GM19240 (cell line): Measurements from ENCODE around the gene CD7.

Source experiments
- DNase-seq: peaks from one replicate; pipeline ENCODE4 v3.0.0; 2011; ENCODE audit warnings: low spot score; ENCODE audit not compliant: insufficient read length

CD7 gene

GRCh38 chr17:82314727-82315605, 2.4 kb downstream of the CD7 start:
- no peak for DNase-seq

- DNase-seq, result no peak
Measured at GRCh38 chr17:82314012-82314726, 3.2 kb downstream of the CD7 start.

DNA sequence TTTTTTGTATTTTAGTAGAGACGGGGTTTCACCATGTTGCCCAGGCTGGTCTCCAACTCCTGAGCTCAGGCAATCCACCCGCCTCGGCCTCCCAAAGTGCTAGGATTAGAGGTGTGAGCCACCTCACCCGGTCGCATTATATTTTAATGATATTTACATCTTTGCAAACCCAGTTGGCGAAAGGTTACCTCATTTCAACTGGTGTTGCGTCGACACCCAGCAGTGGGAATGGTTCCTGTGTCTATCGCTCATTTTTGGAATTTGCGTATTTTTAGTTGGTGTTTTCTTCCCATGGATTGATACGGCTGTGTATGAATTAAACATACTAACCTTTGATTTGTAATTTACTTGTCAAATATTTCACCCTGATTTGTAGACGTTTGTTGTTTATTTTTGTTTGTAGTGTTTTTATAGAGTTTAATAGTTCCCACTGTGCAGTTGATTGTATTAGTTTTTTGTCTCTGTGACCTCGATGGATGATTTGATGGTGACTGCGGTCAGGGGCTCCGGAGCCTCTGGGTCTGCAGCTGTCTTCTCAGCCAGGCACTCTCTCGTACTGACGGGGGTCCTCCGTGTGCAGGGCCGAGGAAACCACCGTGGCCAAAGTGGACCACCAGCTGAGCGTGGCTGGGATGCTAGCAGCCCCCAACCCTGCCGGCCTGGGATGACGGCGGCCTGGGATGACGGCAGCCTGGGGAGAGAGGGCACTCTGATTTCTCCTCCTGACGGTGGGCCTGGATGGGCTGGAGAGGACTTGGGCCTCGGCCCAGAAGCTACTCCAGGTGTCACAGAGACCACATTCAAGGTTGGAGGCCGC, 4.0 kb downstream of the CD7 start:
- no peak for DNase-seq

DNA sequence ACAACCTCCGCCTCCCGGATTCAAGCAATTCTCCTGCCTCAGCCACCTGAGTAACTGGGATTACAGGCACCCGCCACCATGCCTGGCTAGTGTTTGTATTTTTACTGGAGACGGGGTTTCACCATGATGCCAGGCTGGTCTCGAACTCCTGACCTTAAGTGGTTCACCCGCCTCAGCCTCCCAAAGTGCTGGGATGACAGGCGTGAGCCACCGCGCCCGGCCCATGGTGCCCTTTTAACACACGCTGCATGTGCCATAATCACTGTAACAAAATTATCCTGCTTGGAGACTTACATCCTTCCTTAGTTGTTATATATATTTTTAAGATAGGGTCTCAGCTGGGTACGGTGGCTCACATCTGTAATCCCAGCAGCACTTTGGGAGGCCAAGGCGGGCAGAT, 5.4 kb downstream of the CD7 start:
- no peak for DNase-seq

DNA sequence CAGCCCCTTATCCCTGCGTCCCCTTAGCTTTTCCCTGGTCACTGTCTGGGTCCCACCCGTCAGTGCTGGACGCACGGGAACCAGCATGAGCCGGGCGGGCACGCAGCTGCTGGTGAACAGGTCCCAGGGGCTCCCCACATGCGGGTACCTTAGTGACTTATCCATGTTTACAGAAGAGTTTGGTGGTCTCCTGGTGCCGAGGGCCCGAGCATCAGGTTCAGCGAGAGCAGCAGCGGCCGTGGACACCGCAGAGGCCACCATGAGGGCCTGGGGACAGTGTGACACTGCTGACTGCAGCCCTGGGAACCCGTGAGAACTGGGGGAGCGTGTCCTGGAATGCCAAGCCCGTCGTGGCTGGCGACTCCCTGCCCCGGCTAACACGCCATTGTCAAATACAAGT, 6.5 kb downstream of the CD7 start:
- no peak for DNase-seq

DNA sequence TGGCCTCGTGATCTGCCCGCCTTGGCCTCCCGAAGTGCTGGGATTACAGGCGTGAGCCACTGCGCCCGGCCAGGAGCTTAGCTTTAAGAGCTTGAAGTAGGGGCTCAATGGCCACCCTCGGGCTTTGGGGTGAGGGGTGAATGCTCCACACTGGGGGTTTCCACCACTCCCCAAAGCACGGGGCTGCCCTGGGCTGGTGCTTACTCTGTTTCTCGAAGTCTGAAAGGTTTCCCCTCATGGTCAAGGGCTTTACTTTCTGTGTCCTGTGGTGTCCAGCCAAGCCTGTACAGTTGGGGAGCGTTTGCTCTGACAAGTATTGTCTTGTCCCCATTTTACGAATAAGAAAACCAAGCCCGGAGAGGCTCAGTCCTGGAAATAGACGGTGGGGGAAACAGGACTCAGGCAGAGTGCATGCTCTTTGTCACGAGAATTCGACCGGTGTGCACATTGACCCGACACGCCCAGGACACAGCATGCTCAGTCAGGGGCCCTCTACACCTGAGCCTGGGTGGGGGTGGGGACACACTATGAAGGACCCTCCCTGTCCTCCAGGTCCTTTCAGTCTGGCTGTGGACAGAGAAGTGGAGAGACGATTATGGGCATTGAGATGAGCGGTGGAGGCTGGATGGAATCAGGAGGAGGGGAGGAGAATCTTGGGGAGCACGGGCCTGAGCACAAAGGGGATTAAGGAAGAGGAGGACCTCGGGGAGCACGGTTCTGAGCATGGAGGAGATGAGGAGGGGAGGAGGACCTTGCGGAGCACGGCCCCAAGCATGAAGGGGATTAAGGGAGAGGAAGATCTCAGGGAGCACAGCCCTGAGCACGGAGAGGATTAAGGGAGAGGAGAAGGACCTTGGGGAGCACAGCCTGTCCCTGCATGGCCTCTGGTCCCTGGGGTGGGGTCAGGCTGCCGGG, 7.5 kb downstream of the CD7 start:
- no peak for DNase-seq

DNA sequence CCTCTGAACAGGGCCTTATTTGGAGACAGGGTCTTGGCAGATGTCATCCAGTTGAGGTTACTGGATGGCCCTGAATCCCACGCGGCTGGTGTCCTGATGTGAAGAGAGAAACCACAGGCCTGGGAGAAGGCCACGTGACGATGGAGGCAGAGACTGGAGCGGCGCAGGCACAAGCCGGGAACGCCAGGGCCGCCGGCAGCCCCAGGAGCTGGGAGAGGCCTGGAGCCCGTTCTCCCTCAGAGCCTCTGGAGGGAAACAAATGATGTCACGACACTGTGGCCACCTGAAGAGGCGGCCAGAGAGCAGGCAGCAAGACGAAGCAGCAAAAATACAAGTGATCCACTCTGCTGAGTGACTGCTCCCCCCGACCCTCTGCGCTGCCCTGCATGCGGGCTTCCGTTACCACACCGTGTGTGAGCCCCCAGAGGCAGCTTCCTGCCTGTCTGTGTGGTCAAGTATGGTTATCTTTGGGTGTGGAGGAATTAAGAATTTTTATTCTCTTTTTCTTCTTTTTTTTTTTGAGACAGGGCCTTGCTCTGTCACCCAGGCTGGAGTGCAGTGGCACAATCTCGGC, 11.6 kb downstream of the CD7 start:
- DNase-seq, result no peak

- DNase-seq, result no peak
Measured at GRCh38 chr17:82304826-82305726, 12.3 kb downstream of the CD7 start.

DNA sequence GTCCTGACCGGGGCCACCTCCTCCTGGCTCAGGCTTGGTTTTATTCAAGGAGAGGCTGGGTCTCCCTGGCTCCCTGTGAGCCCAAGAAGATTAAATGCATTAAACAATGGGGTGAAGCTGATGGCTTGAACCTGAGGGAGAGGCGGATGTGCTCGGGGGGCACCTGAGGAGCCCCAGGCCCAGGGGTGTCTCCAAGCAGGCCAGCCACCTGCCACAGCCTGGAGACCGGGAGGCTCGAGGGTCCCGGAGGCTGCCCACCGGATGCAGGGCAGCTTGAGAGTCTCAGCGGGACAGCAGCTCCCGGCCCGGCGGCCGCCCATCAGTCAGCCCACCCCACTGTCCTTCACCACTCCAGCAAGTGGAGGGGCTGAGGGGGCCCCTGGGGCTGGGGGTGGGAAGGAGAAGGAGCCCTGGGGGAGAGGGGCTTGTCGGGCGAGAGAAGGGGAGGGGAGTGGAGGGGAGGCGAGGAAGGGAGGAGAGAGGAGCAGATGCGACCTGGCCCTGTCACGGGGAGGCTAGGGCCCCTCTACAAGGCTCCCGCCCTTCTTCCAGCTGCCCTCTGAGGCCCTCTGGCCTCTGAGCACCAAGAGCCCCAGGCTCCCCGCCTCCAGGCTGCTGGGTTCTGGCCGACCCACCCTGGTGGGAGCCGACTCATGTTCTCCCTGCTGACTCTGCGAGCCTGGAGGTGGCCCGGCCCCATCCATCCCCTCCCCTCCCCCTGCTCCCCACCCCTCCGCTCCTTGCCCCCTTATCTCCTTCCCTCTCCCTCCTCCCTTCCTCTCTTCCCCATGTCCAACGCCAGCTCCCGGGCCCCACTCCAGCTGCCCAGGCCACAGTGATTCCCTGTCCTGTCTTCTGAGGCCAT, 13.2 kb downstream of the CD7 start:
- DNase-seq, result no peak

GRCh38 chr17:82302991-82303943, 14.1 kb downstream of the CD7 start:
- no peak for DNase-seq

DNA sequence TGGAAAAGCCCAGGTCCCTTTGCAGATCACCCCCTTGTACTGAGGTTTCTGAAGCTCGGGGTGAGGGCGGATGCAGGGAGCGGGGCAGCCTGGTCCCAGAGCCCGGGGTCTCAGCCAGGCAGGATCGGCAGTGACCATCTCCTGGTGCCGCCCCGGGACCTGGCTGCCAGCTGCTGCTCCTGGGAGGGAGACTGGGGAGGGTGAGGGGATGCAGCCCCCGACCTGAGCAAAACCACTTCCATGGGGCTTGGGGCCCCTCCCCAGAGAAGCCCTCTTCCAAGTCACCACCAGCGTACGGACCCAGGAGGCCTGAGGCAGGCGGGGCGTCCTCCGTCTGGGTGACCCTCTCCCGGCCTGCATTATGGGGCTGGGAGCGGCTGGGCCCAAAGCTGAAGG, 14.8 kb downstream of the CD7 start:
- DNase-seq, result no peak

DNA sequence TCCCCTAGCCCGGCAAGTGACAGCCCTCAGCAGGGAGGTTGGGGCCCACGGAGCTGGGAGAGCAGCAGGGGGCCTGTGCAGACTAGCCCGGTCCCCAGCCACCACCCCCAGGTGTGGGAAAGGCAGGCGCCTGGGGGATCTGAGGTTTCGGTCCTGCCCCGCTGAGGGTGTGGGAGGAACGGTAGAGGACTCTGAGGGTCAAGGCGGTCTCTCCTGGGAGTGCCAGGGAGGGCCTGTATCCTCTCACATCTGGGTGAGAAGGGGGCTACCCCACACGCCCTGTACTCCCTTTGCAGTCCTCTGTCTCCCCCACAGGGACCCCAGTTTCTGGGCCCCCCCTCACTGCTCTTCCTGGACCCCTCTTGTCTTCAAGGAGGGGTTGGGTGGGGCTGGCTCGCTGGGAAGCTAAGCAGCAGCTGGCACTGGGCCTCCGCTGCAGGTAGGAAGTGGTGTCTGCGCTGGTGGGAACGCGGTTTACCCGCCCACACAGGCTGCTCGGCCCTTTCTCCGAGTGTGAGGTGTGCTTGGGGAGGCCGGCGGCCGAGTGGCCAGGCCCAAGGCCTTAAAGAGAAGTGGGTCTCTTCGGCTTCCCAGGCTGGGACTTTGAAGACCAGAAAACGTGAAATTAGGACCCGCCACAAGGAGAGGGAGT, 15.4 kb downstream of the CD7 start:
- DNase-seq, result peak; percentile 54

DNA sequence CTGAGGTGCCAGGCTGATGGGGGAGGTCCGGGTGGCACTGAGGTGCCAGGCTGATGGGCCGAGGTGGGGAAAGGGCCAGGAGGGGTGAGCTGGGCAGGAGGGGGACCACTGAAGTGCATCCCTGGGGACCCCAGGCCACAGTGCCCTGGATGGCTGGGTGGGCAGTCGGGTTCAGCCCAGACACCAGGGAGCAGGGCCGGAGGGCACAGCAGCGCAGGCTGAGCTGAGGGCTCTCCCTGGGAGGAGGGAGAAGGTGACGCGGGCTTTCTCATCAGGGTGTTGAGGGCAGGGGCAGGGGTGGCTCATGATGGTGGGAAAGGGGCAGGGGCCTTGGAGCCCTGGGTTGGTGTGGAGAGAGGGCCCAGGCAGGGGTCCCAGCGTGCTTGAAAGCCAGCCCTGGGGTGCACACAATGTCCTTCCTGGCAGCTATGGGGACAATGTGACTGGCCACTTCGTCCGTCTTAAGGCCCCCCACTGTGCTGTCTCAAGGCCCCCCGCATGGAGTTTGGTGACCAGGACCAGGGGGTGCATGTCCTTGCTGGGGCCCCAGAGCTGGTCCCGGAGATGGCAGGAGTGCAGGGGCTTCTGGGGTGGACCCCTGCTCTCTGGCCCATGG, 16.0 kb downstream of the CD7 start:
- no peak for DNase-seq

DNA sequence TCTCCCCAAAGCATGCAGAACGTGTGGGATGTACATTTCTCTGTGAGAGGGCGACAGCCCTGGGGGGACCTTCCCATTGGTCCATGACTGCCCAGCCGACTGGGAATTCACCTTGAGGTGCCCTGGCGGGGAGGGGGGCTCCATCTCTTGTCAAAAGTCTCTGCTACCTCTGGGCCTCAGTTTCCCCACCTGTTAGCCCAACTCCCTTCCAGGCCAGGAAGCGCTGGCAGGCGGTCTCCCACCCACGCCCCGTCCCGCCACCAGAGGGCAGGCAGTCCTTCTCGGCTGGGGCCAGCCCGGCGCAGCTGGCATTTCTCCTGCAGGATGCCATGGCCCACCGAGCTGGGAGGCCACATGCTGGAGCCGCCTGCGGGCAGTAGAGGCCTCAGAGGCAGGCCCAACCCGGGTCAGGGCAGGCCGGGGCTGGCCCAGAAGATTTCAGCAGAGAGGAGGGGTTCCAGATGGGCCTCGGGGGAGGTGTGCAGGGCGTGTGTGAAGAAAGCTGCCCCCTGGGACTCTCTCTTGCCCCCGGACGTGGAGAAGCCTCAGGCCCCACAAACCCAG, 16.6 kb downstream of the CD7 start:
- DNase-seq, result no peak

DNA sequence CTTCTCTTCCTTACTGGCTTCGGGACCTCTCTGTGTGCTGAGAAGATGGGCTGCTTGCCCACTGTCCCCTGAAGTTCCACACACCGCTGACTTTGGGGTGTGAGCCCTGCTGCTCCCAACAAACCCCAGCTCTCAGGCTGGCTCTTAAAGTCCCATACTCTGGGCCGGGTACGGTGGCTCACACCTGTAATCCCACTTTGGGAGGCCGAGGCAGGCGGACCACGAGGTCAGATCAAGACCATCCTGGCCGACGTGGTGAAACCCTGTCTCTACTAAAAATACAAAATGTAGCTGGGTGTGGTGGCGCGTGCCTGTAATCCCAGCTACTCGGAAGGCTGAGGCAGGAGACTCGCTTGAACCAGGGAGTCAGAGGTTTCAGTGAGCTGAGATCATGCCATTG, 17.2 kb downstream of the CD7 start:
- no peak for DNase-seq

- no peak for DNase-seq
Measured at GRCh38 chr17:82299452-82299851, 18.0 kb downstream of the CD7 start.
